ENCODE measurements around the gene FSCN2. TPM values are rescaled to one million over a fixed set of nuclear protein-coding genes. Genes with fewer than 3 reads are reported as not detected.
"Not testable (repeated sequence)": the region's sequence is repeated elsewhere in the genome, so short reads cannot be mapped to it uniquely, and the experiment has no call there.

Gene FSCN2
- total and polyA plus RNA-seq, 9 donors = 0.13 to 6.4 (median 3.0) TPM

GRCh38 chr17:81526662-81527571, 1.3 kb upstream of the FSCN2 start:
- no peak for TF ChIP-seq POLR2A (IDR thresholded peaks at IDR 0.05)
- no peak for TF ChIP-seq EP300 (IDR thresholded peaks at IDR 0.05)
- TF ChIP-seq CTCF (IDR thresholded peaks at IDR 0.05) = no peak
- peaks cover 3% of the 10 kb centered on the region for H3K27me3 ChIP-seq
- H3K36me3 ChIP-seq = no peaks in the 10 kb centered on the region
- H3K9me3 ChIP-seq = no peaks in the 10 kb centered on the region
- no peaks in the 10 kb centered on the region for H3K4me1 ChIP-seq (ENCODE audit: insufficient read depth)
- H3K27ac ChIP-seq = no peak overlapping the region
- intact Hi-C loops (cut with DNase I) = loop anchor here in 2 of 4 donors (10.0 kb wide), 1 partner anchor 68 kb away; no protein-coding TSS in a partner anchor
- DNase-seq = no peak
- H3K4me3 ChIP-seq = no peak overlapping the region
- WGBS, 3 donors = 72 to 81% (median 73%) methylated on average over 20 to 21 of the region's 21 CpGs

GRCh38 chr17:81528384-81528650, 140 bp downstream of the FSCN2 start:
- H3K27ac ChIP-seq = no peak overlapping the region
- no peak for DNase-seq
- H3K4me1 ChIP-seq (ENCODE audit: insufficient read depth) = no peaks in the 10 kb centered on the region
- no peak overlapping the region for H3K4me3 ChIP-seq
- intact Hi-C loops (cut with DNase I) = loop anchor here in 2 of 4 donors (10.0 kb wide), 1 partner anchor 66 kb away; no protein-coding TSS in a partner anchor
- no peaks in the 10 kb centered on the region for H3K9me3 ChIP-seq
- H3K36me3 ChIP-seq = no peaks in the 10 kb centered on the region
- WGBS, 3 donors = 9 to 33% methylated on average over 16 to 20 of the region's 20 CpGs; no CpG with 5 or more reads in 1 of the 3 donors
- peaks cover 3% of the 10 kb centered on the region for H3K27me3 ChIP-seq
- TF ChIP-seq CTCF (IDR thresholded peaks at IDR 0.05) = no peak
- no peak for TF ChIP-seq EP300 (IDR thresholded peaks at IDR 0.05)
- no peak for TF ChIP-seq POLR2A (IDR thresholded peaks at IDR 0.05)

DNA sequence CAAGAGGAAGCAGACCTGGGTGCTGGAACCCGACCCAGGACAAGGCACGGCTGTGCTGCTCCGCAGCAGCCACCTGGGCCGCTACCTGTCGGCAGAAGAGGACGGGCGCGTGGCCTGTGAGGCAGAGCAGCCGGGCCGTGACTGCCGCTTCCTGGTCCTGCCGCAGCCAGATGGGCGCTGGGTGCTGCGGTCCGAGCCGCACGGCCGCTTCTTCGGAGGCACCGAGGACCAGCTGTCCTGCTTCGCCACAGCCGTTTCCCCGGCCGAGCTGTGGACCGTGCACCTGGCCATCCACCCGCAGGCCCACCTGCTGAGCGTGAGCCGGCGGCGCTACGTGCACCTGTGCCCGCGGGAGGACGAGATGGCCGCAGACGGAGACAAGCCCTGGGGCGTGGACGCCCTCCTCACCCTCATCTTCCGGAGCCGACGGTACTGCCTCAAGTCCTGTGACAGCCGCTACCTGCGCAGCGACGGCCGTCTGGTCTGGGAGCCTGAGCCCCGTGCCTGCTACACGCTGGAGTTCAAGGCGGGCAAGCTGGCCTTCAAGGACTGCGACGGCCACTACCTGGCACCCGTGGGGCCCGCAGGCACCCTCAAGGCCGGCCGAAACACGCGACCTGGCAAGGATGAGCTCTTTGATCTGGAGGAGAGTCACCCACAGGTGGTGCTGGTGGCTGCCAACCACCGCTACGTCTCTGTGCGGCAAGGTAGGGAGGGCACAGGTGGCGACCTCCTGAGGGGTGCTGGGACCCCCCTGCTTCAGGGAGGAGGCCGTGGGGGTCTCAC, 667 bp downstream of the FSCN2 start:
- Histone ChIP-seq H3K27ac (no peak overlapping the region), H3K9me3 (no peaks in the 10 kb centered on the region), H3K27me3 (peaks cover 3% of the 10 kb centered on the region), H3K4me1 (ENCODE audit: insufficient read depth) (no peaks in the 10 kb centered on the region), H3K36me3 (no peaks in the 10 kb centered on the region), H3K4me3 (no peak overlapping the region)
- WGBS, 3 donors = 68 to 78% (median 72%) methylated on average over 55 to 62 of the region's 62 CpGs
- TF ChIP-seq CTCF (IDR thresholded peaks at IDR 0.05) (no peak), EP300 (IDR thresholded peaks at IDR 0.05) (no peak), POLR2A (IDR thresholded peaks at IDR 0.05) (no peak)
- no peak for DNase-seq
- intact Hi-C loops (cut with DNase I) = loop anchor here in 2 of 4 donors (10.0 kb wide), 1 partner anchor 66 kb away; no protein-coding TSS in a partner anchor

DNA sequence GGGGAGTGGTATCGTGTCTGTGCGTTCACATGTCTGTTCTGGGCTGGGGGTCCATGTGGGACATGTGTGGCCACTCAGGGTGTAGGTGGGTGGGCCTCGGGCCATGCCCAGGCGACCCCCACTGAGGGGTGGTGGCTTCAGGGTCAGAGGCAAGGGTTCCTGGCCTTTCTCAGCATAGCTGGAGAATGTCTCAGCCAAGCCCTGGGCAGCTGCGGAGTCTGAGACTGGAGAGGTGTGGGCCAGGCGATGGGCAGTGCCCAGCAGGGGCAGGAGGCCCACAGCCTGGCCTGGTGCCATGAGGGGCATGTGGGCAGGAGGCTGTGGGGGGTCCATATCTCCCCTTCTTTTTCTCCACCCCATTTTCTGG, 1.2 kb downstream of the FSCN2 start:
- 76 to 91% (median 78%) methylated on average over 6 of the region's 6 CpGs for WGBS, 3 donors
- Histone ChIP-seq H3K9me3 (no peaks in the 10 kb centered on the region), H3K27ac (no peak overlapping the region), H3K27me3 (peaks cover 3% of the 10 kb centered on the region), H3K4me1 (ENCODE audit: insufficient read depth) (no peaks in the 10 kb centered on the region), H3K36me3 (no peaks in the 10 kb centered on the region), H3K4me3 (no peak overlapping the region)
- TF ChIP-seq EP300 (IDR thresholded peaks at IDR 0.05) (no peak), CTCF (IDR thresholded peaks at IDR 0.05) (no peak), POLR2A (IDR thresholded peaks at IDR 0.05) (no peak)
- no peak for DNase-seq
- intact Hi-C loops (cut with DNase I) = loop anchor here in 2 of 4 donors (10.0 kb wide), 1 partner anchor 65 kb away; no protein-coding TSS in a partner anchor

GRCh38 chr17:81531013-81531412, 2.8 kb downstream of the FSCN2 start:
- WGBS, 3 donors = 79 to 80% (median 80%) methylated on average over 6 of the region's 6 CpGs
- H3K36me3 ChIP-seq; H3K4me3 ChIP-seq; intact Hi-C loops (cut with DNase I); H3K27me3 ChIP-seq; H3K4me1 ChIP-seq (ENCODE audit: insufficient read depth); DNase-seq; H3K27ac ChIP-seq; H3K9me3 ChIP-seq: not testable (repeated sequence)

GRCh38 chr17:81531998-81532404, 3.8 kb downstream of the FSCN2 start:
- 94 to 99% (median 95%) methylated on average over 3 of the region's 3 CpGs for WGBS, 3 donors
- intact Hi-C loops (cut with DNase I); H3K27me3 ChIP-seq; H3K4me3 ChIP-seq; H3K36me3 ChIP-seq; DNase-seq; H3K9me3 ChIP-seq; H3K27ac ChIP-seq; H3K4me1 ChIP-seq (ENCODE audit: insufficient read depth): not testable (repeated sequence)
